H1 (cell line): ENCODE measurements around the gene TARS3. TPM values are rescaled to one million over a fixed set of nuclear protein-coding genes. Genes with fewer than 3 reads are reported as not detected.

Source experiments
- CBX8 ChIP-seq: fragments of 300-800, 300-1000 bp; sonication (generic); IDR thresholded peaks from 2 replicates; pipeline ENCODE4 v1.7.1; 2016; ENCODE audit warnings: low read depth, low read length, borderline replicate concordance
- polyA plus RNA-seq, 7 experiments: library from polyadenylated mRNA; depleted of rRNA in 3 of 7; stranded (reverse) in 5 of 7; unstranded in 2 of 7; fragments of >200 nt in 5 of 7; fragments of 200-250 nt in 2 of 7; gene quantifications; 1 replicate in 5 of 7; 2 replicates in 1 of 7; 4 replicates in 1 of 7; pipeline versions ENCODE4 v1.2.1 to v1.2.3, GENCODE V29; 2011 to 2013; ENCODE audit warnings: missing spikeins in 2 of 7, mixed read lengths in 2 of 7
- total RNA-seq: library from RNA; stranded (reverse); fragmentation: NEBNext Ultra II Directional; extraction: Animal tissue kit (Norgen Biotek cat#: 25700); gene quantifications from 2 replicates; pipeline ENCODE4 v1.2.1, GENCODE V29; 2021

The TARS3 gene
- total and polyA plus RNA-seq, 2 of the 8 experiments (the other 6 are each of a cell fraction or from before 2014, with no cell fraction given): 2.1 to 13.9 TPM

GRCh38 chr15:101614001-101614585 lies 110.2 kb downstream of the TARS3 start (continued):
- no peak for TF ChIP-seq CBX8
